Keratinocyte (primary cell): ENCODE results near the gene SH3PXD2B.
"Not testable (repeated sequence)": the region's sequence is repeated elsewhere in the genome, so short reads cannot be mapped to it uniquely, and the experiment has no call there.

Experiments used
- EZH2 ChIP-seq: IDR thresholded peaks from one replicate; pipeline ENCODE4 v1.6.1; 2012; ENCODE audit warnings: inconsistent platforms, mild to moderate bottlenecking, low read length, moderate library complexity
- TF ChIP-seq, protein P1 (sequence below), 3 experiments: IDR thresholded peaks in 1 of 3; conservative IDR thresholded peaks in 1 of 3; optimal IDR thresholded peaks in 1 of 3; 2 replicates in 2 of 3; 3 replicates in 1 of 3; pipeline versions ENCODE3 to v1.5.1; 2011; ENCODE audit warnings: low read length in 3 of 3, mild to moderate bottlenecking in 3 of 3, moderate library complexity in 2 of 3, control low read depth in 1 of 3, inconsistent platforms in 1 of 3; ENCODE audit not compliant: insufficient read depth in 2 of 3; ENCODE audit errors: extremely low read depth in 1 of 3

DNA sequence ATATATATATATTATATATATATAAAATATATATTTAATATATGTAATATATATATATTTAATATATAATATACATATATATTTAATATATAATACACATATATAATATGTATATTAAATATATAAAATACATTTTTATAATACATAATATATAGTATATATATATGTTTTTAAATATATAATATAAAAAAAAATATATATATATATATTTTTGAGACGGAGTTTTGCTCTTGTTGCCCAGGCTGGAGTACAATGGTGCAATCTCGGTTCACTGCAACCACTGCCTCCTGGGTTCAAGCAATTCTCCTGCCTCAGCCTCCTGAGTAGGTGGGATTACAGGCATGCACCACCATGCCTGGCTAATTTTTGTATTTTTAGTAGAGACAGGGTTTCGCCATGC is 85.6 kb downstream of the SH3PXD2B start:
- TF ChIP-seq, protein P1, sequence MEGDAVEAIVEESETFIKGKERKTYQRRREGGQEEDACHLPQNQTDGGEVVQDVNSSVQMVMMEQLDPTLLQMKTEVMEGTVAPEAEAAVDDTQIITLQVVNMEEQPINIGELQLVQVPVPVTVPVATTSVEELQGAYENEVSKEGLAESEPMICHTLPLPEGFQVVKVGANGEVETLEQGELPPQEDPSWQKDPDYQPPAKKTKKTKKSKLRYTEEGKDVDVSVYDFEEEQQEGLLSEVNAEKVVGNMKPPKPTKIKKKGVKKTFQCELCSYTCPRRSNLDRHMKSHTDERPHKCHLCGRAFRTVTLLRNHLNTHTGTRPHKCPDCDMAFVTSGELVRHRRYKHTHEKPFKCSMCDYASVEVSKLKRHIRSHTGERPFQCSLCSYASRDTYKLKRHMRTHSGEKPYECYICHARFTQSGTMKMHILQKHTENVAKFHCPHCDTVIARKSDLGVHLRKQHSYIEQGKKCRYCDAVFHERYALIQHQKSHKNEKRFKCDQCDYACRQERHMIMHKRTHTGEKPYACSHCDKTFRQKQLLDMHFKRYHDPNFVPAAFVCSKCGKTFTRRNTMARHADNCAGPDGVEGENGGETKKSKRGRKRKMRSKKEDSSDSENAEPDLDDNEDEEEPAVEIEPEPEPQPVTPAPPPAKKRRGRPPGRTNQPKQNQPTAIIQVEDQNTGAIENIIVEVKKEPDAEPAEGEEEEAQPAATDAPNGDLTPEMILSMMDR (optimal IDR thresholded peaks at IDR 0.05 in 1 of 3, IDR thresholded peaks at IDR 0.05 in 1 of 3, conservative IDR thresholded peaks at IDR 0.05 in 1 of 3; ENCODE audit: extremely low read depth in 1 of 3, insufficient read depth in 2 of 3, low read length in 3 of 3): not testable (repeated sequence)
- TF ChIP-seq EZH2: not testable (repeated sequence)
